Omental fat pad (tissue), 4 donors: Measurements from ENCODE around the gene QRICH1. TPM values are rescaled to one million over a fixed set of nuclear protein-coding genes. Genes with fewer than 3 reads are reported as not detected.

ENCODE experiments used
- ATAC-seq: fragments of 150-250 bp; one replicate; pipeline ENCODE4 v1.9.1; 2016; ENCODE audit warnings: mild to moderate bottlenecking, moderate library complexity; ENCODE audit not compliant: low FRiP score
- DNase-seq: peaks from one replicate; pipeline ENCODE4 v3.0.0-alpha.2; 2019; ENCODE audit warnings: low spot score
- total RNA-seq, 4 donors: library from RNA; depleted of rRNA; stranded (reverse); fragments of >200 nt; gene quantifications; one replicate each; pipeline ENCODE4 v1.1.0, GENCODE V29; 2016
- TF ChIP-seq, protein P1 (sequence below), 3 donors: fragments of 450-650 bp; IDR thresholded peaks; one replicate each; pipeline ENCODE4 v1.5.1; 2016 to 2017; ENCODE audit warnings: antibody characterized with exemption in 3 of 3, mild to moderate bottlenecking in 3 of 3, moderate library complexity in 2 of 3

The QRICH1 gene
- total RNA-seq, 4 donors from 2014 or later = 53.2 to 71.2 (median 61.9) TPM

DNA sequence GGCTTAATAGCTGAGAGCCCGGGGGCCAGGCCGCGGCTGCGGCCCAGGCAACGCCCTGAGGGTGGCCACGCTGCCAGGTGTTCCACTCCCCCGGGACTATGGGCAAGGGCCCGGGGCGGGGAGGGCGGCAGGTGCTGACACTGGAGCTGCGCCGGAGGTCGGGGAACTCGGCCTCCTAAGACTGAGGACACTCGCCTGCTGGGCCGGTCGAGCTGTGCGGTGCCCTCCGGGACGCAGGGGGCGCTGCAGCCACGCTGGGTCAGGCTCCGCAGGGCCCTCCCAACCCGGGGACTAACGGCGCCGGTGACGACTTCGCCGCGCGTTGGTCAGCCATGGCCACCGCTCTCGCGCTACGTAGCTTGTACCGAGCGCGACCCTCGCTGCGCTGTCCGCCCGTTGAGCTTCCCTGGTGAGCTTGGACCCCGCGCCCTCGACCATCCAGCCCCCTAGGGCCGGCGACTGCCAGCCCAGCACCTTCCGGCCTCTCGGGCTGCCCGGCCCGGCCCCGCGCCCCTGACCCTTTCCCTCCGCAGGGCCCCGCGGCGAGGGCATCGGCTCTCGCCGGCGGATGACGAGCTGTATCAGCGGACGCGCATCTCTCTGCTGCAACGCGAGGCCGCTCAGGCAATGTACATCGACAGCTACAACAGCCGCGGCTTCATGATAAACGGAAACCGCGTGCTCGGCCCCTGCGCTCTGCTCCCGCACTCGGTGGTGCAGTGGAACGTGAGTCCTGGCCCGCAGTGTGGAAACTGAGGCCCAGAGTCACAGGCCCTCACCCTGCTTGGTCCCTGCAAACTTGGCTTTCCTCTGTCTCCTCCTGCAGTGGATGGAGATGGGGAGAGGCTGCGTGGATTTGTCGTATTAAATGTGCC lies 71.8 kb downstream of the QRICH1 start, which contains the start of gene NDUFAF3:
Gene NDUFAF3 (plus strand): TSS at position 309 of the 875 bp plus-strand sequence. CDS start 24 bp downstream, at position 333.
- ATAC-seq (peak; percentile 90), DNase-seq (peak; percentile 76)
- TF ChIP-seq, protein P1, sequence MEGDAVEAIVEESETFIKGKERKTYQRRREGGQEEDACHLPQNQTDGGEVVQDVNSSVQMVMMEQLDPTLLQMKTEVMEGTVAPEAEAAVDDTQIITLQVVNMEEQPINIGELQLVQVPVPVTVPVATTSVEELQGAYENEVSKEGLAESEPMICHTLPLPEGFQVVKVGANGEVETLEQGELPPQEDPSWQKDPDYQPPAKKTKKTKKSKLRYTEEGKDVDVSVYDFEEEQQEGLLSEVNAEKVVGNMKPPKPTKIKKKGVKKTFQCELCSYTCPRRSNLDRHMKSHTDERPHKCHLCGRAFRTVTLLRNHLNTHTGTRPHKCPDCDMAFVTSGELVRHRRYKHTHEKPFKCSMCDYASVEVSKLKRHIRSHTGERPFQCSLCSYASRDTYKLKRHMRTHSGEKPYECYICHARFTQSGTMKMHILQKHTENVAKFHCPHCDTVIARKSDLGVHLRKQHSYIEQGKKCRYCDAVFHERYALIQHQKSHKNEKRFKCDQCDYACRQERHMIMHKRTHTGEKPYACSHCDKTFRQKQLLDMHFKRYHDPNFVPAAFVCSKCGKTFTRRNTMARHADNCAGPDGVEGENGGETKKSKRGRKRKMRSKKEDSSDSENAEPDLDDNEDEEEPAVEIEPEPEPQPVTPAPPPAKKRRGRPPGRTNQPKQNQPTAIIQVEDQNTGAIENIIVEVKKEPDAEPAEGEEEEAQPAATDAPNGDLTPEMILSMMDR (IDR thresholded peaks at IDR 0.05) = peak in 2 of 3 donors; percentile 62 to 93

DNA sequence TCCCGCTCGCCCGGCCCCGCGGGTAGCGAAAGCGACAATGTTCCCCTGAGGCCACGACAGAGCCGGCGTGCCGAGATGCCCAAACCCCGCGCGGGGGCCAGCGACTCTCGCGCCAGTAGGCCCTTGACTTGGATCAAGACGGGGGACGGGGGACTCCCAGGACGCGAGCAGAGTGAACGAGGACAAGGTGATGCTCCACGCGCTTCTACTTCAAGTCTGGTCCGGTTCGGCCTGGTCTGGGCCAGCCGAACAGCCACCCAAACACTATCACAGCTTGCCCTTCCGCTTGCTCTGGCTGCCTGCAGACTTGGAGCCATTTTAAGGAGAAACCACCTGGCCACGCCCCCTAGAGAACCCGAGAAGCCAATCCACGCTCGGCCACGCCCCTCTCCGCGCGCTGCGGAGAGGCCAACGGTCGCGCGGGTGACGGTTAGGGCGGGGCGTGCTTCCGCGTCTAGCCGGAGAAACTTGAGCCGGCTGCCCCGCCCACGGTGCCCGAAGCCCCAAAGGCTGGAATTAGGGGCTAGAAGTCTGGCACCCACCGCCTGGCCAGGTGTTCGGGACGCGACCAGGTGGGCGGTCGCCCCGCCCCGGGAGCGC lies 72.6 kb downstream of the QRICH1 start:
- ATAC-seq (peak; percentile 86), DNase-seq (peak; percentile 98)
- TF ChIP-seq, protein P1 (IDR thresholded peaks at IDR 0.05) = no peak

DNA sequence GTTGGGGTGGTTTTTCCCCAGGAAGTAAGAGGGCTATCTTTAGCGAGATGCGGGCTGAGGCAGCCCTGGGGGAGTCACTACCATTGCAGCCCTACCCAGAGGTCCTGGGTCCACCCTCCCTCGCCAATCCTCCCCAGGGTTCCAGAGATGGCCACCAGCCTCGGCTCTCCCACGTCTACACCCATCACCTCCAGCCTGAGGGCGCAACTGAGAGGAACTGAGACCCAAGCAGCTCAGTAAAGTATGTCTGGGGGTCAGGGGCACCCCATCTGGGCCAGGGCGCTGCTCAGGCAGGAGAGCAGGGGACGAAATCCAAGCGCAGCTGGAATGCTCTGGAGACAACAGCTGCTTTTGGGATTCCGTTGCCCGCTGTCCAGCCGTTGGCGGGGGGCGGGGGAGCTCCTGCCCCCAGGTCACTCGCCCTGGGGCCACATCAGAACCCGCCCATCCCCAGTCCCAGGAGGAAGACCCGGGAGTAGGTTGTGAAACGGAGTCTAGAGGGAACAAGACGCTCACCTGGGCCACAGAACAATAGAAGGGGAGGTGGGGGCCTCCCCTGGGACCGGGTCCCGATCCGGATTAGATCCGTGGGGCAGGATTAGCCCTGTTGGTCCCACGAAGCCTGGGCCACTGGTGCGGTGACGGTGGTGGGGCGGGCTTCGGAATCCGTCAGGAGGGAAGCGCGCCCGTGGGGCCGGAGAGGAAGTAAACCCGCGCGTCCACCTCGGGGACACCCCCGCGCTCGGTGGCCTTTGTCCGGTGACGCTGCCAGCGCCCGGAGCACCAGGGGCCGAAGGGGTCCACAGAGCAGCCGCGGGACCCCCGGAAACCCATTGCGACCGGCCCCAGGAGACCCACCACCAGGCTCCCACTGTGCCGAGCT lies 73.3 kb downstream of the QRICH1 start:
- TF ChIP-seq, protein P1 (IDR thresholded peaks at IDR 0.05) = no peak
- ATAC-seq = no peak
- DNase-seq = no peak

DNA sequence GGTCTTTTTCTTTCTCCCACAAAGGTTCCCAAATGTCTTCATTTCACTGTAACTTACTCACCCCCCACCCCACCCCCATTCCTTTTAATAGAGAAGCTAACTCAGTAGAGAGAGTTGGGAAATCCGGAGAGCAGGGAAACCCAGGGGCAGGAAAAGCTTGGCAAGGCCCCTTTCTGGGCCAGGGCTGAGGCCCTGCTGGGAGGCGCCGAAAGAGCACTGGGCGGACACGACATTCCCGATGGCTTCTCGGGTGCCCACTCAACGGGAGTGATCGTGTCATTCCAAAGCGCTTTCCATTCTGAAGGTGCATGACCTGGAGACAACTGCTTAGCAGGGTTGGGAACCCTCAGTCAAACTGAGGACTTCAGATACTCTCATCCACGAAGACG lies 73.9 kb downstream of the QRICH1 start:
- ATAC-seq = no peak
- DNase-seq = no peak
- TF ChIP-seq, protein P1 (IDR thresholded peaks at IDR 0.05) = no peak

DNA sequence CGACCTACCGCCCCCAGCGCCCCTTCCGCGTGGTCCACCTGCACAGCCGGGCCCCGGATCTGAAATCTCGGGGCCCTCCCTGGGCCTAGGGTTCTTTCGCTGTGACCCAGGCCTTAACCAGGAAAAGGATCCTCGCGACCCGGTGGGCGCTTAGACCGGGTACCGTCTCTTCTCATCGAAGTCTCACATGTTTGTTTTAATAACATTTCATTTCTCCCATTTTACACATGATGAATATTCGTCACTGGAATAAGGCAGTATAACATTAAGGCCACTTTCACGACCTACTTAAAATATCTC lies 75.2 kb downstream of the QRICH1 start:
- no peak for DNase-seq
- TF ChIP-seq, protein P1 (IDR thresholded peaks at IDR 0.05) = no peak
- no peak for ATAC-seq

DNA sequence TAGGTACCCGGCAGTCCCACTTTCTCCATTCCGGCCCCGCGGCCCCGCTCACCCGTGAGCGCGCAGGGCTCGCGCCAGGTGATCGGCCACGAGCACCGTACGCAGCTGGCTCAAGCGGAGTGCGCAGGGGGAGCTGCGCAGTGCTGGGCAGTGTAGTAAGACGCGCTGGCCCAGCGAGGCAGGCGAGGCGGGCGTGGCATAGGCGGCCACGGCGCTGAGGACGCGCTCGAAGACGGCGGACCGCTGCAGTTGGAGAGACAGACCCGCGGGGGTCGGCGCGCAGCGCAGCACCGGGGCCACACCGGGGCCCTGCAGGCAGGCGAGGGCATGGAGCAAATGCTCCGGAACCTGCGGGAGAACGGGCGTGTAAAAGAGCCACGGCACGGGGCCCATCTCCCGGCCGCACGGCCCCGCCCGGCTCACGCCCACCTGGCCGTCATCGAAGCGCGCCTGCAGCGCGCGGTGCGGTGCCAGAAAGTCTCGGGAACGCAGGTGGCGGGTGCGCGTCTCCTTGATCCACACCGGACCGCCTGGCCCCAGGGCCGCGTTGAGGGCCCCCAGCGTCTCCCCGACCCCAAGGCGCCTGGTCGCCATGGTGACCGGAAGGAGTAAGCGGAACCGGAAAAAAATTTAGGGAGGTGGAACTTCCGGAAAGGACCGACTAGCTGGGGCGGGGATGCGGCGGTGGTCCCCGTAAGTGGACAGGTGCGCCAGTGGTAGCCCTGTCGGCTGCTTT lies 75.7 kb downstream of the QRICH1 start, which contains the start of gene DALRD3:
Gene DALRD3 (minus strand): TSS at position 610 of the 736 bp plus-strand sequence. CDS start 16 bp downstream, at position 594.
- ATAC-seq (peak; percentile 12), DNase-seq (peak; percentile 47)
- TF ChIP-seq, protein P1 (IDR thresholded peaks at IDR 0.05) = no peak
